ENCODE results near the gene MYL5.

- no peak for TF ChIP-seq CTCF (conservative IDR thresholded peaks at IDR 0.05)
- no peak for TF ChIP-seq EZH2 (IDR thresholded peaks at IDR 0.05; ENCODE audit: low read depth)
Observed at GRCh38 chr4:705278-706082, 31.1 kb downstream of the MYL5 start, which contains the start of gene PCGF3.

Data from PC-9 (cell line).